Measurements from ENCODE around the gene VWF. TPM values are rescaled to one million over a fixed set of nuclear protein-coding genes. Genes with fewer than 3 reads are reported as not detected.

VWF gene
- total RNA-seq, 2 donors from 2014 or later = 20.9 to 63.2 TPM

- intact Hi-C loops (cut with DNase I) = no loop called here
- H3K36me3 ChIP-seq = no peaks in the 10 kb centered on the region
- TF ChIP-seq CTCF (IDR thresholded peaks at IDR 0.05) = no peak
- H3K27me3 ChIP-seq = no peaks in the 10 kb centered on the region
- no peak overlapping the region for H3K27ac ChIP-seq
- H3K4me3 ChIP-seq = no peak overlapping the region
- no peaks in the 10 kb centered on the region for H3K4me1 ChIP-seq
- DNase-seq = peak; percentile 1
- no peaks in the 10 kb centered on the region for H3K9me3 ChIP-seq
- no peak overlapping the region for H3K9ac ChIP-seq (ENCODE audit: low read depth in 2 of 2, low read length in 2 of 2)
These were observed 159.3 kb downstream of the VWF start for GRCh38 chr12:5964913-5965900.

- H3K4me1 ChIP-seq = no peaks in the 10 kb centered on the region
- TF ChIP-seq CTCF (IDR thresholded peaks at IDR 0.05) = no peak
- H3K9ac ChIP-seq (ENCODE audit: low read depth in 2 of 2, low read length in 2 of 2) = no peak overlapping the region
- no peaks in the 10 kb centered on the region for H3K27me3 ChIP-seq
- H3K4me3 ChIP-seq = no peak overlapping the region
- intact Hi-C loops (cut with DNase I) = no loop called here
- no peaks in the 10 kb centered on the region for H3K36me3 ChIP-seq
- no peak overlapping the region for H3K27ac ChIP-seq
- no peaks in the 10 kb centered on the region for H3K9me3 ChIP-seq
- DNase-seq = peak; percentile 1
These were observed 161.0 kb downstream of the VWF start for GRCh38 chr12:5963515-5963914.

GRCh38 chr12:5960783-5961182, 163.7 kb downstream of the VWF start:
- no peak for DNase-seq
- no peaks in the 10 kb centered on the region for H3K9me3 ChIP-seq
- no peak for TF ChIP-seq CTCF (IDR thresholded peaks at IDR 0.05)
- H3K27ac ChIP-seq = no peak overlapping the region
- no peaks in the 10 kb centered on the region for H3K36me3 ChIP-seq
- no peaks in the 10 kb centered on the region for H3K4me1 ChIP-seq
- H3K9ac ChIP-seq (ENCODE audit: low read depth in 2 of 2, low read length in 2 of 2) = no peak overlapping the region
- H3K27me3 ChIP-seq = no peaks in the 10 kb centered on the region
- intact Hi-C loops (cut with DNase I) = no loop called here
- H3K4me3 ChIP-seq = no peak overlapping the region

- Histone ChIP-seq H3K36me3 (no peaks in the 10 kb centered on the region), H3K9ac (ENCODE audit: low read depth in 2 of 2, low read length in 2 of 2) (no peak overlapping the region), H3K27me3 (no peaks in the 10 kb centered on the region), H3K27ac (no peak overlapping the region), H3K4me1 (no peaks in the 10 kb centered on the region), H3K9me3 (no peaks in the 10 kb centered on the region), H3K4me3 (no peak overlapping the region)
- TF ChIP-seq CTCF (IDR thresholded peaks at IDR 0.05) = no peak
- DNase-seq = no peak
- intact Hi-C loops (cut with DNase I) = no loop called here
These were observed 167.5 kb downstream of the VWF start for GRCh38 chr12:5956987-5957386.

- H3K9ac ChIP-seq (ENCODE audit: low read depth in 2 of 2, low read length in 2 of 2) = no peak overlapping the region
- TF ChIP-seq CTCF (IDR thresholded peaks at IDR 0.05) = no peak
- H3K4me3 ChIP-seq = no peak overlapping the region
- no peaks in the 10 kb centered on the region for H3K27me3 ChIP-seq
- intact Hi-C loops (cut with DNase I) = no loop called here
- no peaks in the 10 kb centered on the region for H3K9me3 ChIP-seq
- no peaks in the 10 kb centered on the region for H3K36me3 ChIP-seq
- H3K4me1 ChIP-seq = no peaks in the 10 kb centered on the region
- no peak for DNase-seq
- no peak overlapping the region for H3K27ac ChIP-seq
These were observed 169.8 kb downstream of the VWF start for GRCh38 chr12:5954661-5955060.

Data from colonic mucosa (tissue), 4 donors.